Cerebellar nuclear complex (tissue), 1 donor: ENCODE measurements around the gene SYPL1.

Experiments used
- DNase-seq, 2 experiments: peaks; one replicate each; lab custom pipeline; 2025; lab: John Stamatoyannopoulos, UW

SYPL1 gene

DNA sequence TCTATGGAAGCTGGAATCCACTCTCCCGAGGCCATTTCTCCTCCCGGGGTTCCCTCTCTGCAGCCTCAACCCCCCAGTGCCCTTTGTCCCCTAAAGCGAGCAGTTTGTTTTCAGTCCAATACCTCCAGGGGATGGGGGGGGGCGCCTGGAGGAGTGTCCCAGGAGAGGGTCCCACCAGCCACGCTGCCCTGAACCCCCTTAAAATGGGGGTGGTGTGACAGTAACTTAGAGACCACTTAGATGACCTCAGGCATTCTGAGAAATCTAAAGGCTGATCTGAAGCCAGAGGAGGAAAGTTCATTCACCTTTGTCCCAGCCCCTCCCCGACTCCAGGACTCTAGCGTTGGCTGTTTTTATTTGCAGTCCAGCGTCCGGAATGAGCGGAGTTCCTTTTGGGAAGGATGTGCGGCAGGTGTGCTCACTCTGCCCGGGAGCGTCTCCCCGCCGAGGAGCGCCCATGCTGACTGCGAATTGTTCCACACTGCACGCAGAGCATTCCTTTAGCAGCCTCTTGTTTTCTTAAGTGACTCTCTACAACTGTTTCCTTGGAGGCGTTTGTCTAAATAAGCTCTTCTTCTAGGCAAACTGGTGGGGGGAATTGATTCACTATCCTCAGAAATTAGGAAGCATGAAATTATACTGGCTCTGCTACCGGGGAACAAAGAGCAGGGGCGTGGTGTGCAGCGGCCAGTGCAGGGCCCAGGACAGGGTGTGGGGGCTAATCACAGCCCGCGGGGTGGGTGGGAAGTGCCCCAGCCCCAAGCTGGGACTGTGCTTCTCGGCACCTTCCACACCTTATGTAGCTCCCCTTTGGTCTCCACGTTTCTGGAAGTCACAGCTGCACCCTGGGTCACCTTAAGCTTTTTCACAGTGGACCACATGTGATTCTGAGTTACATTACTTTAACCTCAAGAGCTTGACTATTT lies 46.3 kb downstream of the SYPL1 start:
- DNase-seq, result no peak

DNA sequence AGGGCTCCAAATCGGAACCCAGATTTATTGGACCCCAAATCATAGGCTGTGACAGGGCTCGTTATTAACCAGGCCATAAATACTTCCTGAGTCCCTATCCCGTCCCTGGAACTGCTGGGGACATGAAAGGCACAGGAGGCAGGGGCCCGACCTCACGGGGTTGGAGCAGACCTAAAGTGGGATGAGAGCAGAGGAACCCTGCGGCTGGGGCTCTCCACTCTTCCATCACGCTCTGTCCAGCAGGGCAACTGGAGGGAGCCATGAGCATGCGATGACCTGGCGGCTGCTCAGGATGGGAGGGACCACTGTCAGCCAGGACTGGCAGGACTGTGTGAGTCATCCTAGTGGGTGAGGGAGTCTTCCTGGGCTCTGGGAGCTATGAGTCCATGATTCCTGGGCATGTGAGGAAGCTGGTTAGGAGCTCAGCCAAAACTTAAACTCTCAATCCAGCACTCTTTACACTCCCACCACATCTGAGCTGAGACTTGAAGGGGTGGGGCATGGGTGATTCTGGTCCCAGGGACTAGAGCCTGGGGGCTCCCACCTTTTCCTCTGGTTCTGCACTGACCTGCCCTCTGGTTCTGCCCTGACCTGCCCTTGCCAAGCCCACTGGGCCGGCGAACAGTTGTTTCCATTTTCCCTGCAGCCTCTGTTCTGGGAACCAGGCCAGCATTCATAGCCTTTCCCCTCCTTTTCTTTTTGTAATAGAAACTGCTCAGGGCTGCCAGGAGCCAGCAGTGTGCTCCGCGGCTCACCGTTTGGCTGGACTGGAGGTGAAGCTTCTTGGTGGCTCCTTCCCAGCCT lies 47.1 kb downstream of the SYPL1 start:
- DNase-seq, result peak; percentile 22 to 47

DNA sequence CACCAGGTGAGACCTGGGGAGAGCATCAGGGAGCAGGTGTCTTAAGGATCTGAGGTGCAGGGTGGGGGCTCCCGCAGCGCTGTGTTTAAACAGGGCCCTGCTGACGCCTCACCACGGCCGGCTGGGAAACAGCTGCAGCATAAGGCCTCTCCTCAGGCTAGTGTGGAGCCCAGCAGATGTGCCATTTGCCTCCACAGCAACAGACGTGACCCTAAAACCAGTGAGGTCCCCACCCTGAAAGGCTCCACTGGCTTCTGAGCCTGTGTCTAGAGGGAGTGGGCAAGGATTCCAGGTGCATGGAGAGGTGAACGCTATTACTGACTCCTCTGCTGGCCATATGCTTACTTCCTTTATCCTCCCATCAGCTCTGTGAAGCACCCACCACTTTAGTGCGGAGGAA lies 47.8 kb downstream of the SYPL1 start:
- DNase-seq, result no peak

DNA sequence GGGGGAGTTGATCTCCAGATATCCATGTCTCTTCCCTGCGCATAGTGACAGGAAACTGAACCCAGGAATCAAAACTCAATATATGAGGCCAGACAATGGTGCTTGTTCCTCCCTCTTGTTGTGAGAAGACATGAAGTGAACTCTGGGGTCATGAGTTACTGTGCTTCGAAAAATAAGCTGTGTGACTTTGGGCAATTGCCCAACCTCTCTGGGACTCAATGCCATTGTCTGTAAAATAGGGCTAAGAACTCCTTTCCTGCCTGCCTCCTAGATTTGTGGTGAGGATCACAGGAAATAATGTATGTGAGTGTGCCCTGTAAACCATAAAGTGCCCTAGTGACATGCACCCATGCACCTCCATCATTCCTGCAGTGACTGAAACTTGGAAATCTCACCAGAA lies 48.4 kb downstream of the SYPL1 start:
- DNase-seq, result no peak

DNA sequence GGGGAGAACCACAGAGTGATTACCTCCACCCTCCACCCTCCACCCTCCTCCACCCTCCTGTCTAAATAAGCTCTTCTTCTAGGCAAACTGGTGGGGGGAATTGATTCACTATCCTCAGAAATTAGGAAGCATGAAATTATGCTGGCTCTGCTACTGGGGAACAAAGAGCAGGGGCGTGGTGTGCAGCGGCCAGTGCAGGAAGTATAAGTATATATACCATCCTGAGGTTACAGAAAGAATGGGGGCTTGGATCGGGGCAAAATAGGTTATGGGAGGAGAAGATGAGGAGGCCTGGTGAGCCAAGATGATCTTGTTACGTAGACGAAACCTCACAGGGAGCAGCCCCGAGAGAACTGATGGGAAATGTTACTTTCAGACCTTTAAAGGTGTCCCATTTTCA lies 49.1 kb downstream of the SYPL1 start:
- no peak for DNase-seq

DNA sequence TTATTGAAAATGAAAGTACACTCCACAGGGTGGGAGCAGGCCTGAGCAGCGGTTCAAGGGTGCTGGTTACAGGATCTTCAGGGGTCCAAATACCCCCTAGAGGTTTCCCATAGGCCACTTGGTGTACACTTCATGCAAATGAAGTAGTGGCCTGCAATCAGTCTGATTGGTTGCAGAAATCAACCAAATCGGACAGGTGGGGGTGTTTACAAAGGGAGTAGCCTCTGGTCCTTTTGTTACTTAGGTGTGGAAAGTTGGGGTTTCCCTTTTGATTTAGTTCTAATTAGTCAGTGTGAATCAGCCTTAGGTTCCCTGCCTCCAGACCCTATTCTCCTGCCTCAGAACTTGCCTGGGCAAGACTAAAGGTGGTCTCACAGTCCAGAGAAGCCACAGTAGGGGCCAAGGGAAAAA lies 49.6 kb downstream of the SYPL1 start:
- no peak for DNase-seq

DNA sequence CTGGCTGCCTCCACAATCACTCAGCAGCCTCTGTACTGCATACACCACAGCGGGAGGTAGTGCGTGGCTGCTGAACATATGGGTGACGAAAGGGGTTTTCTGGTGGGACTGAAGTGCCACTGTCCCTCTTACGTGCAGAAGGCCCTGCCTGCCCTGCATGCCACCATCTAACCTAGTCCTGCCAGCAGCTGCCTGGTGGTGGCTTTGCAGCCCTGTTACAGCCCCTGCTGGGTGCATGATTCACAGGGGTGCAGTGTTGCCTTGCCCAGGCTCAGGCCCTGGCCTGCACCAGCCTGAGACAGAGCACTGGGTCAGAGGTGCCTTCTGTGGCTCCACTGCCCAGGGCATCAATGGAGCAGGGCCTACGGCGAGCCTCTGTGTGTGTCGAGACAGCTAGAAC lies 50.1 kb downstream of the SYPL1 start:
- no peak for DNase-seq

DNA sequence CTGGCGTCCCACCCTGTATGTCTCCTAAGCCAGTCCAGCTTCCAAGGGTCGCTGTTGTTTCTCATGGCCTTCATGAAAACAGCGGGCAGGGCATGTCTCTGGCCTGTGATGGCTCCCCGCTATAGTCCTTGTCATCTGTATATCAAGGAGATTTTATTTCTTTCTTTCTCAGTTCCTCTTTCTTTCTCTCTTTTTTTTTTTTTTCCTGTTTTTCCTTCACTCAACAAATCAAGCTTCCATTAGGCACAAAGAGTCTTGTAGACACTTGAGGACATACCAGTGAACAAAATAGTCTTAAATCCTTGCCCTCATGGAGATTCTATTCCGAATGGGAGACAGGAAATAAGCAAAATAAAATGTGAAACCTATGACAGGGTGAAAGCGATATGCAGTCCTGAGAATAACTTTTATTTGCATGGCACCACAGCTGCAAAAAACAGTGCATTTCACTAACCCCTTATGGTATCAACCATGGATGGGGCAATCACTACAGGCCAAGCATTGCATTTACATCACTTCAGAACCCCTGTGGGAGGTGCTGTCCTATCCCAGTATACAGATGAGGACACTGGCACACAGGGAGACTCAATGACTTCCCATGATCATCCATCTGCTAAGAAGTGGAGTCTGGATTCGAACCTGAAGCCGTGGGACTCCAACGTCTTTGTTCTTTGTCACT lies 50.7 kb downstream of the SYPL1 start:
- no peak for DNase-seq

DNA sequence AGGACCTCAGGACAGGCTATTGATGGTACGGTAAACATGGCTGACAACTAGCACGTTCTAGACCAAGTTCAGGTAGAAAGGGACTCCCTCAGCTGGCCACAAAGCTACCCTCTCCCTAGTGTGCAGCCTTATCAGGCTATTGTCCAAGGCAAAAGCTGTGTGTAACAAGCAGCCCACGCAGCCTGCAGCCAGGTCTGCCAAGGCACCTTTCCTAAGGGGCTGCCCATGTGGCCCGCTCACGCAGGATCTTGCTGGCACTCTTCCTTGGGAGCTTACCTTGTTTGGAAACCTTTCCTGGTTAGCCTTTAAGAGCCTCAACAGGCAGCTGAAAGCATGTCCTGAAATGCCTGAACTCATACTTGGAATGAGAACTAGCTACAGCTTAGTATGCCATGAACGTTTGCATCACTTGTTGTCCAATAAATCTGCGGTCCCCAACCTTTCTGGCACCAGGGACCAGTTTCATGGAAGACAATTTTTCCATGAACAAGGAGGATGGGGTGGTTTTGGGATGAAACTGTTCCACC lies 51.7 kb downstream of the SYPL1 start:
- DNase-seq, result no peak

DNA sequence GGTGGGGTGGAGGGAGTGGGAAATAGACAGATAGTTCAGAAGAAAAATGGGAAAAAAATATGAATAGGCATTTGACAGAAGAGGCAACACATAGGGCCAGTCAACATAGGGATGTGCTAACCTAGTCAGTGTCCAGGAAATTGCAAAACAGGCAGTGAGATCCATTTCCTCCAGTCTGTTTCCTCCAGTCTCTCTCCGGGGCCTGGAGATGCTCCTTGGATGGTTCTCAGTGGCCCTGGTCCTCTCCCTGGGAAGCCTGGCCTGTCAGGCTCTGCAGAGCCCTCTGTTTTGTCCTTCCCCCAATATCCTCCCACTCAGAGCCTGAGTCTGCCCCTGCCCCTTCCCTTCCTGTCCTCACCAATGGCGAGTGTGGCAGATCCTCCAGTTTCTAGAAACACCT lies 52.6 kb downstream of the SYPL1 start:
- no peak for DNase-seq

DNA sequence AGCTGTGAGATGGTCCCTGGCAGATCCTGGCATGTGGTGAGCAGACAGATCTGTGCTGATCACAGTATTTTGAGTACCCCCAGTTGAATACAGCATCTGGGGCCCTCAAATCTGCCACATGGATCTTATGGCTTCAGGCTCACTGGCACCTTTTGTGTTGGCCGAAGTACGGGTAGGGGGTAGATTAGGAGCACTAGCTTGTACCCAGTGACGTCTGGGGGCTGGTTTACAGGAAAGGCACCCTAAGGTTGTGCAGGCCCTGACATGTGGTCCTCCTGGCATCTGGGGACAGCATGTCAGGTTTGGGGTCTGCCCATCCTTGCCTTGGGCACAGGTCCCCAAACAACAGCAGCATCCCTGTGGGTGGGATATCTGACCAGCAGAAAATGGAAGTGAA lies 53.2 kb downstream of the SYPL1 start:
- no peak for DNase-seq

DNA sequence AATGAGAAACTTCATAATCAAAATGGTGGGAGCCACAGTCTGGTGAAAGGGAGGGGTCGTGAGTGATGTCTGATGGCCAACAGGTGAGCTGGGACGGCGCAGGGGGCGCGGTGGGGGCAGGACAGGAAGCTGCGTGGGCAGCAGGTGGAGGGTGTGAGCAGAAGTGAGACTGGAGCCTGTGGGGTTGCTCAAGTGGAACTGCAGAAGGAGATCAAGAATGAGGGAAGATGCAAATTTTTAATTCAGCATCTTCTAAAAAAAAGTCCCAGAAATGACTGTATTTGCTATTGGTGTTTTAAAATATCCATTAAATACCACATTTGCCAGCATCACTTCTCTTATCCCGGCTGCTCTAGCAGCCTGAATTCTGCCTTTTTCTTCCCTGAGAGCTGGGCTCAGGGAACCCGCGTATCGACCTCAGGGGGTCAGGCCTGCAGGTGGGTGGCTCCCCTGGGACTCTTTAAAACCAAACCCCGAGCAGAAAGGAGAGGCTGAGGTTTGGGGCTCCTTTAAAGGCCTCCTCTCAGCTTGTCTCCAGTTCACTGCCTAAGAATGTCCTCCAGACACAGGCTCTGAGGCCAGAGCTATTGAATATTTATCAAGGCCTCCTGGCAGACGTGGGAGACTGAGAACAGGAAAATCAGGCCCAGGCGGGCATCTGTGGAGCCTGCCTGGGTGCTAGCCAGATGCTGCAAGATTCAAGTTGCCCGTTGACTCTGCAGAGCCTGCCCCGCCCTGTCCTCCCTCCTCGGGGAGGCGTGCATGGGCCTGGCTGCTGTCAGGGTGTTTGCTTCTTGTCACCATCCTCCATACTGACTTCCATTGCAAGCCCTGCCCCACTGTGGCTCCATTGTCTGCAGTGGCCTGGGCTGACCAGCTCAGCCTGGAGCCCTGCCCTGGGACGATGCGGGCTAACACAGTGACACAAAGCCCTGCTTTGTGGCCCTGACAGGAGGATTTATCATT lies 53.9 kb downstream of the SYPL1 start:
- DNase-seq, result no peak

DNA sequence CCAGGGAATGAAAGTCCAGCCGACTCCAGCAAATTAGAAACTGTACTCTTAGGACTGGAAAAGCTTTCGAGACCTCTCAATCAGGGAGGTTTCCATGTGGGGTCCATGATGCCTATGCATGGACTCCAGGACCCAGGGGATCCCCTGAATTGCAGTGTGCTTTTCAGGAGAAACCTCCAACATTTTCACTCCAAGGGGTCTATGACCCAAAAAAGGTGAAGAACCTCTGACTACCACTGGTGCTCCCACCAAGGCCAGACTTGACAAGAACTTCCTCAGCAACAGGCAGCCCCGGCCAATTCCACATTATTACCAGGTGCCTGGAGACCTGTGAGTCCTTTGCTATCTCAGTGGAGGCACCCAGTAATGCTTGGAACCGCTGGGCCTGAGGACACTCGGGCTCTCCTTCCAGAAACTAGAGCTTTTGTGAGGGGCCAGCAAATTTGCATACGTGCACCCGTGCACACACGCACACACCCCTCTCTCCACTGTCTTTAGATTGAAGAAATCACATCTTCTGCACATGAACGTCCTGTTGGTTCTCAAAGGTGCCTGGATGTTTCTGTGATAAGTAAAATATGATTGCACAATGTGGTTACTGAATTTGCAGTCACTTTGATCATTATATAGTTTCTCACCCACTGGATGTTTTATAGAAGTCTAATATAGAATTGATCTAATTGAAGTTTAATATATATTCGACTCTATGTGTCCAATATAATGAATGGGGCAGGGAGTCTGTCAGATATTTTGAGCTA lies 54.7 kb downstream of the SYPL1 start:
- DNase-seq, result no peak

DNA sequence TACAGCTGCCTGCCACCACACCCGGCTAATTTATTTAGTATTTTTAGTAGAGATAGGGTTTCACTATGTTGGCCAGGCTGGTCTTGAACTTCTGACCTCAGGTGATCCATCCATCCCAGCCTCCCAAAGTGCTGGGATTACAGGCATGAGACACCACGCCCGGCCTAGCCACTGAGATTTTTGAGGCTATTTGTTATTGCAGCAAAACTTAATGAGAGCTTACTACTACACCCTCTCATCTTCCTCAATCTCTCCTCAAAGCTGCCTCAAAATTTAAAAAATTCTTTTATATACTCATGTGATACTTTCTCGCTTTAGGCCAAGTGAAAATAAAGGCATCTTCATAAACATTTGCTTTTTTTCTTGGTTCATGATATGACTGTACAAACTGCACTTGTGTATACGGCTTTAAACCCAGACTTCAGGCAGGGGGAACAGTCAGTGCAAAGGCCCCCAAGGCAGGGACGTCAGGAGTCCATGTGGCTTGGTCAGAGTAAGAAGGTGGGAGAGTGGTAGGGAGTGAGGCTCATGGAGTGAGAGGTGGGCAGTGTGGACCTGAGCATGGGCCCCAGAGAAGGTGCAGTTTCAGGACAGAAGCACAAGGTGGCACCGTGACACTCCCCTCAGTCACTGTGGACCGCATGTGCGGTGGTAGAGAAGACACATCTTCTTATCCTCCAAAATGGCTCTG lies 55.5 kb downstream of the SYPL1 start:
- DNase-seq, result peak in 1 of 2 experiments; percentile 37

DNA sequence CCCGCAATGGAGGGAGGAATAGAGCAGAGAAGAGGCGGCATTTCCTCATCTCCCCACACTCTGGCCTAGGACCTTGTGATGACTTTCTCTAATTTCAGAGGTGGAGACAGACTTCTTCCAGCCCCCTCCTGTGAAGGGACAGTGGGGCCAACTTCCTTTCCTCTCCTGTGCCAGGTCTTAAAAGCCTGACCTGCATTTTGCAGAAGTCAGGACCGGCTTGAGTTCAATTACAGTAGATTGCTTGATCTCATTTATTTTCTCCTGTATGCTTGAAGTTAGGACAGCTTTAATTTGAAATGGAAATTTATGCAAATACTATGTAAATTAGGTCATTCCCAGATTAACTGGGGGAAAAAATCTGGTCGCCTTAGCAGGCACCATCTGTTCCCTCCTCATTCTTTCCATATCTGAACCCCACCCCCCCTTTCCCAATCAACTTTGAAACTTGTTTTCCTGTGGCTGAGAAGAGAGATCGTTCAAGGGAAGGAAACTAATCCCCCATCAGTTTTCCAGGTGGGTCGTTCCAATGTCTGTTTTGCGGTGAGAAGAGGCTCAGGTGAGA lies 57.1 kb downstream of the SYPL1 start:
- DNase-seq, result no peak

DNA sequence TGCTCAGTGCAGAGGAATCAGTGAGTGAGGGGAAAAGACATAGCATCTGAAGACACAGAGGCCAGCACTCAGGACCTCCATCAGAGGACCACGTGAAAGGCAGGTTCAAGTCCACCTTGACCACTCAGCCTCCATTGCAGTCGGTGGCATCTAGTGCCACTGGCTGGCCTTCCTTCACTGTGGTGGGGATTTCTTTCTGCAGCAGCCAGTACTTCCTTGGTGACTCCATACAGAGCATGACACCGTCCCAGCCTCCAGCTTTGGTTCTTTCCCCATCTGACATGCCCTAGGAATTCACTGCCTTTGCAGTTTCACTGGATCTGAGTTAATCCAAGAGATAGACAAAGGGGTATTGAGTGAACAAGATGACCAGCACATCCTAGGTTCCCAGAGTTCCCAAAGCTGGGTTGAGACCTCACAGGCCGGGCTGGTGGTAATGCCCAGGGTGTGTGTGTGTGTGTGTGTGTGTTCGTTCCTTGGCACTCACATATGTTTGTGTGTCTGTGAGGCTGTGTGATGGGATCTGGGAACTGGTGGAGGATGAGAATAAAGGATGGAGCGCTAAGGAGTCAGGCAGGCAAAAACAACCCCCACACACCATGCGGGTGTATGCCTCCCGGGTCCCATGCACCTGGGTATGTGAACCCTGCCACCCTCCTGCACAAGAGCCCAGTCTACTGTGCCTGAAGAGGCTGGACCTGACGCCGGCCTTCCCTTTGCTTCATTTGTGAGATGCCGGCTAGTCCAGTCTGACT lies 57.8 kb downstream of the SYPL1 start:
- no peak for DNase-seq

DNA sequence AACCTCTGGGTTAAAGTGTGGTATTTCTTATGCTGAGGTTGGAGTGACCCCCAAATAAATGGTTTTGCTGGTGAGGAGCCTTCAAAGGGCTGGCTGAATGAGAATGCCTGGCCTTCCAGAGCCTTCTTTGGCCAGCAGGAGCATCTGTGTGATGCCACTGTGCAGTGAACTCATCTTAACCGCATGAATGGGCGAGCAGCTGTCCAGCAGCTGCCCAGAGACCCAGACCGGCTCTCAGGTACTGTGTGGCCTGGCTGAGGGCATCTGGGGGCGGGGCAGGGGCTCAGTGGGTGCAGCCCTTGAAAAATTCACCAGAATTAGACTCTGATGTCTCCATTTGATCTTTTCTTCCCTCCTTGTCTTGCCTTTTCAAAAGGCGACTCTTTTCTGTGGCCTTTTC lies 59.0 kb downstream of the SYPL1 start:
- DNase-seq, result no peak

DNA sequence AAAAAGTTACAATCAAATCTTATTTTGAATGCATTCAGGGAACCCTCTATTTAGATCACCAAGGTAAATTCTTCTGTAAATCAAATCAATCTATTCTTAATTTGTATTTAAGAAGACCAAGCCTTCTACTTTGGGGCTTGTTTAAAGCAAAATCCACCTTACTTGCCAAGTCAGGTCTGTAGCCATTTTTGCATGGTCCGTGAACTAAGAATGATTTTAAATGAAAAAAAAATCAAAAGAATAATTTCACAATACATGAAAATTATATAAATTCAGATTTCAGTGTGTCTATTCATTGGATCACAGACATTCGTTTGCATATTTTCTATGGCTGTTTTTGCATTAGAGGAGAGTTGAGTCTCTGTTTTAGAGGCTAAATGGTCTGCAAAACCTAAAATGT lies 59.4 kb downstream of the SYPL1 start:
- DNase-seq, result no peak

DNA sequence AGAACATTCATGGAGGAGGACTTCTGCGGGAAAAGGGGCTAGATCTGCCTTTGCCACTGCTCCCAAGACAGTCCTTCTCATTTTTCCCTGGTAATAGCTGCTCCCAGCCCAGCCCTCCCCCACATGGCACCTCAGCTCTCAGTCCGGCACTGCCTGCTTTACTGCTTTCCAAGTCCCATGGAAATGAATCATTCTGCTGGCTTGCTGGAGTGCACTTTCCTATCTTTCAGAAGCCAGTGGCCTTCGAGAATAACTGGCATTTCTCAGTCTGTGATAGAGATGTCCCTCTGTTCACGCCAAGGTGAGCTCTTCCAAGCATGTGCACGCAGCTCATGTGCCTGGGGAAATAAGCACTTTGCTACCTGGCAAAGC lies 61.4 kb downstream of the SYPL1 start:
- DNase-seq, result no peak
